Fibroblast of the aortic adventitia (primary cell): ENCODE data around the gene CAPS. TPM values are rescaled to one million over a fixed set of nuclear protein-coding genes. Genes with fewer than 3 reads are reported as not detected.
"Not testable (repeated sequence)": the region's sequence is repeated elsewhere in the genome, so short reads cannot be mapped to it uniquely, and the experiment has no call there.

ENCODE experiments used
- DNase-seq: peaks from one replicate; pipeline ENCODE4 v3.0.0-alpha.2; 2010; ENCODE audit warnings: low read depth
- H3K4me3 ChIP-seq: 2 replicates; pipeline ENCODE4 v1.5.1; 2011; ENCODE audit warnings: low read depth, mild to moderate bottlenecking, control low read depth, low read length, moderate library complexity
- CTCF ChIP-seq: IDR thresholded peaks from 2 replicates; pipeline ENCODE4 v1.5.1; 2011; ENCODE audit warnings: mild to moderate bottlenecking, low read length, control low read depth, inconsistent platforms; ENCODE audit not compliant: insufficient read depth
- total RNA-seq: library from RNA; depleted of rRNA; stranded (reverse); fragments of >200 nt; gene quantifications from 2 replicates; pipeline ENCODE4 v1.2.3, GENCODE V29; 2012; ENCODE audit warnings: low replicate concordance

The CAPS gene
- total RNA-seq, result 3.5 and 8.5 TPM in 2 replicates

DNA sequence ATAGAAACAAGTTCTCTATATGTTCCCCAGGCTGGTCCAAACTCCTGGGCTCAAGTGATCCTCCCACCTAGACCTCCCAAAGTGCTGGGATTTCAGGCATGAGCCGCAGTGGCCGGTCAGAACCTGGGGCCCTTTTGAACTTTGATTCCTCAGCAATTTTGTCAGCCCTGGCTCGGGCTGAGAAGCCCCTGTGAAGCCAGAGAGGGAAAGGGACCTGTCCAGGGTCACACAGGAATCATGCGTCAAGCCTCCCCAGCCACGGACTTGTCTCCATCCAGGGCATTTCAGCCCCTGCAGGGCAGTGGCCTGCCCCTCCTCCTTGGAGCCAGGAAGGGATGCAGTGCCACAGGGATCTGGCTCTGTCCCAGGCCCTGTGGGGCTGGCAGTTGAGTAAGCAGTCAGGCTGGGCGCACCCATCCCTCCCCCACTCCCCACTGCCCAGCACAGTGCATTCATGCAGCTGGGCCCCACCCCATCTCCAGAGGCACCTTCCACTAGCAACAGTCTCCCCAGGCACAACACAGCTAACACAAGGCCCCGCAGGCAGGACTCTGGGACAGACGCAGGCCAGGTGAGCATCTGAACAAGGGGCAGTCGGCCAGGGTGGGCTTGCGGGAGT lies at the start of gene CAPS:
TSS of gene CAPS (plus strand) at position 516 of the 619 bp plus-strand sequence. CDS start 153 bp downstream, outside the sequence.
- no peak for TF ChIP-seq CTCF
- no peak within 1 kb of the TSS for H3K4me3 ChIP-seq
- peak; percentile 69 for DNase-seq

DNA sequence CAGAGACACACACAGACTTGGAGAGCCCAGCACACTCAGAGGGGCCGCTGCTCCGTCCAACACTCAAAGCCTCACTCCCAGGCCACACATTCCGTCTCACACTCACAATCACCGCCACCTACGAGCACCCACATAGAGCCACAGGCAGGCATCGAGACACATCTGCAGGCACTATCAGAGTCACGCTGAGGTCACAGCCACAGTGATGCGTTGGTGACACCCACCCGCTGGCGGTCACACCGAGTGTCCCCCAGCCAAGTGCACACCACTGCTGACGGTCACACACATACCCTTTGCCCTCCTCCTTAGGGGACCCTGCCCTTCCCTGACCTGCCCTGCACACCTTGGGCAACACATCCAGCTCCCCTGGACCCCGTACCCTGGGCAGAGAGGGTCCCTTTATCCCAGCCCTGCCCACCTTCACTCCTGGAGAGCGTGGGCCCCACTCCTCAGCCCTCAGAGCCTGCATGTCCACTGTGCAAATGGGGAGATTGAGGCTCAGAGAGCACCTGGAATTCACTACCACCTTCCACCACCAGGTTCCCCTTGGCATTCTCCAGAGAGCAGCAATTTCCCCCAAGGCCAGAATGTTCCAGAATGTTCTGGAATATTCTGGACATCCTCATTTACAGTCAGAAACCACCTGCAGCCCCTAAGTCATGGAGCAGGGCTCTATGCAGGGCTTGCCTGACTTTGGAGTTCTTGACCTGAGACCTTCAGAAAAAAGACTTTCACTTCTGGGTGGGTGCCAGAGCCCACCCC lies 49.1 kb upstream of the CAPS start:
- no peak overlapping the region for H3K4me3 ChIP-seq
- TF ChIP-seq CTCF, result peak; percentile 34
- no peak for DNase-seq

DNA sequence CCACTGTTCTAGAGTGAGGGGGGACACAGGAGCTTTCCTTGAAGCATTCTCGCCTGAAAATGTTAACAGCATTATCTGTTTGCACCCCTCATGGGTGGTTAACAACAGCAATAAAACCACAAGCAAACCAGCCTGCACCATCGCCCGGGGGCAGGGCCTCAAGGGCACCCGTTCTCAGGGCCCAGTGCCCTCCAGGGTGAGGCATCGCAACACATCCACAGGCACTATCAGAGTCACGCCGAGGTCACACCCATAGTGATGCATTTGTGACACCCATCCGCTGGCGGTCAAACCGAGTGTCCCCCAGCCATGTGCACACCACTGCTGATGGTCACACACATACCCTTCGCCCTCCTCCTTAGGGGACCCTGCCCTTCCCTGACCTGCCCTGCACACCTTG lies 48.3 kb upstream of the CAPS start:
- H3K4me3 ChIP-seq, result no peak overlapping the region
- no peak for TF ChIP-seq CTCF

GRCh38 chr19:5867201-5868136 lies 46.6 kb upstream of the CAPS start:
- DNase-seq, result no peak
- no peak overlapping the region for H3K4me3 ChIP-seq
- TF ChIP-seq CTCF, result no peak

More for the DNA sequence above, 48.3 kb upstream of the CAPS start:
- no peak for DNase-seq

DNA sequence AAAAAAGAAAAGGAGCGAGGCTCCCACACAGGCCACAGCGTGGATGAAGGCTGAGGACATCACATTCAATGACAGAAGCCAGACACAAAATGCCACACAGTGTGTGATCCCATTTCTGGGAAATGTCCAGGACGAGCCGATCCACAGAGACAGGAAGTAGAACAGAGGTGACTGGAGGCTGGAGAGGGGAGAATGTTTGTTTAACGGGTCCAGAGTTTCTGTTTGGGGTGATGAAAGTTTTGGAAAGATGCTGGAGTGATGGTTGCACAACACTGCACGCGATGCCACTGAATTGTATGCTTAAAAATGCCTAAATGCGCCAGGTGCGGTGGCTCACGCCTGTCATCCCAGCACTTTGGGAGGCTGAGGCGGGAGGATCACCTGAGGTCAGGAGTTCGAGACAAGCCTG lies 43.1 kb upstream of the CAPS start:
- DNase-seq, result peak; percentile 51
- TF ChIP-seq CTCF, result no peak
- H3K4me3 ChIP-seq, result no peak overlapping the region

DNA sequence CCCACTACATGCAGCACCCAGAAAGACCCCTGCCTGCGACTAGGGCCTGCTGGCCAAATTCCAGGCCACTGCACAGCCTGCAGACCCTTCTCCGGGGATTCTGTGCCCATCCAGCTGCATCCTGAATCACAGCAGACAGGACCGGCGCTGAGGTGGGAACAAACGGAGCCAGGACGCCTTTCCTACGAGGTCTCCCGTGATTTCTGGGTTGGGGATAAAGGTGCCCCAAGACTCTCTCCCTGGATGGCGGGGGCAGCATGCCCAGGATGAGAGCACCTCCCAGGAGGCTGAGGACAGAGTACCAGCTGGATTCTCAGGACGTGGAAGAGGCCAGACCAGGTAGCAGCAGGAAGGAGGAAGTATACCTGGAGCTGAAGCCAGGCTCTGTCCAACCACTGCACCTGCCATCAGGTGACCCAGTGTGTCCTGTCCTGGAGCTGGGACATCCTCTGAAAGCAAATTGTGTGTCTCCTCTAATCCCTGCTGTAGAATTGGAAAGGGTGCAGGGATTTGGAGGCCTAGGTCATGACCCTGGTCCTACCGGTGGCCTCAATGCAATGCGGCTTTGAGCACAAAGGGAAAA lies 40.3 kb upstream of the CAPS start:
- TF ChIP-seq CTCF, result no peak
- no peak for DNase-seq
- no peak overlapping the region for H3K4me3 ChIP-seq

DNA sequence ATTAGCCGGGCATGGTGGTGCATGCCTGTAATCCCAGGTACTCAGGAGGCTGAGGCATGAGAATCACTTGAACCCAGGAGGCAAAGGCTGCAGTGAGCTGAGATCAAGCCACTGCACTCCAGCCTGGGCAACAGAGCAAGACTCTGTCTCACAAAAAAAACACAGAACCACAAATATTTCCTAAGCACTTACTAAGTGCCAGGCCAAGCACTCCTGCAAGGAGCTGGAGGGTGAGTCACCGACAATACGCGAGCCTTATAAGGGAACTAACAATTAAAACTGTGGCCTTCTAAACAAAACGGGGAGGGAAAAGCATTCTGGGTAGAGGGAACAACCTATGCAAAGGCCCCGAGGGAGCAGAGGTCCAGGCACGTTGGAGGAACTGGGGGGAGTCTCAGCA lies 39.6 kb upstream of the CAPS start:
- H3K4me3 ChIP-seq, result not testable (repeated sequence)
- peak; percentile 36 for DNase-seq
